MM.1S (cell line): ENCODE results near the gene FMO5.

Experiments
- EZH2 ChIP-seq: fragments of 300-600 bp; sonication (generic); optimal IDR thresholded peaks from 2 replicates; pipeline ENCODE3; 2017; ENCODE audit warnings: low read depth, mild to moderate bottlenecking, antibody characterized with exemption, low read length, mixed read lengths
- EZH2phosphoT487 ChIP-seq: fragments of 300-600 bp; sonication (generic); IDR thresholded peaks from 2 replicates; pipeline ENCODE4 v1.6.1; 2018; ENCODE audit warnings: antibody characterized with exemption, low read length
- TF ChIP-seq, protein P1 (sequence below): fragments of 300-600 bp; sonication (generic); IDR thresholded peaks from 2 replicates; pipeline ENCODE4 v1.5.1; 2016; ENCODE audit warnings: antibody characterized with exemption, low read length, mixed read lengths

DNA sequence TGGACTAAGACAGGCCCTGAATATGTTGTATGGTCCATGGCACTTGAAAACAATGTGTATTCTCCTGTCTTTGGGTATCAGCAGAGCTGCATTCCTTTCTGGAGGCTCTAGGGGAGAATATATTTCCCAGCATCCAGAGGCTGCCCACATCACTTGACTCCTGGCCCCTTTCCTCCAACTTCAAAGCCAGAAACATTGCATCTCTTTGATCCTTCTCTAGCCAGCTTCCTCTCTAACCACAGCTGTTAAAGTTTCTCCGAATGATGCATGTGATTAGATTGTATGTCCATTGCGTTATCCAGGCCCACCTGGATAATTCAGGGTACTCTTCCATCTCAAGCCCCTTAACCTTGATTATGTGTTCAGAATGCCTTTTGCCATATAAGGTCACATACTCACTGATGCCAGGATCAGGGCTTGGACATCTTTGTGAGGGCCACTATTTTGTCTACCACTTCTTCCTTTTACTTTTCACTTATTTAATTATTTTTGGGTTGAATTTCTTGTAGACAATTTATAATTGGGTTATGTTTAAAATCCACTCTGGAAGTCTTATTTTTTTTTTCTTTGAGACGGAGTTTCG lies 22.6 kb upstream of the FMO5 start:
- TF ChIP-seq, protein P1, sequence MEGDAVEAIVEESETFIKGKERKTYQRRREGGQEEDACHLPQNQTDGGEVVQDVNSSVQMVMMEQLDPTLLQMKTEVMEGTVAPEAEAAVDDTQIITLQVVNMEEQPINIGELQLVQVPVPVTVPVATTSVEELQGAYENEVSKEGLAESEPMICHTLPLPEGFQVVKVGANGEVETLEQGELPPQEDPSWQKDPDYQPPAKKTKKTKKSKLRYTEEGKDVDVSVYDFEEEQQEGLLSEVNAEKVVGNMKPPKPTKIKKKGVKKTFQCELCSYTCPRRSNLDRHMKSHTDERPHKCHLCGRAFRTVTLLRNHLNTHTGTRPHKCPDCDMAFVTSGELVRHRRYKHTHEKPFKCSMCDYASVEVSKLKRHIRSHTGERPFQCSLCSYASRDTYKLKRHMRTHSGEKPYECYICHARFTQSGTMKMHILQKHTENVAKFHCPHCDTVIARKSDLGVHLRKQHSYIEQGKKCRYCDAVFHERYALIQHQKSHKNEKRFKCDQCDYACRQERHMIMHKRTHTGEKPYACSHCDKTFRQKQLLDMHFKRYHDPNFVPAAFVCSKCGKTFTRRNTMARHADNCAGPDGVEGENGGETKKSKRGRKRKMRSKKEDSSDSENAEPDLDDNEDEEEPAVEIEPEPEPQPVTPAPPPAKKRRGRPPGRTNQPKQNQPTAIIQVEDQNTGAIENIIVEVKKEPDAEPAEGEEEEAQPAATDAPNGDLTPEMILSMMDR = no peak
- TF ChIP-seq EZH2phosphoT487 (no peak), EZH2 (no peak)
